ENCODE measurements around the gene ZBTB38.

ZBTB38 gene

GRCh38 chr3:141337991-141338390, 30.3 kb upstream of the ZBTB38 start:
- no peak for DNase-seq

GRCh38 chr3:141338881-141339280, 29.4 kb upstream of the ZBTB38 start:
- no peak for DNase-seq

GRCh38 chr3:141341536-141341935, 26.8 kb upstream of the ZBTB38 start:
- DNase-seq, result no peak

- no peak for DNase-seq
Observed at GRCh38 chr3:141342386-141342785, 25.9 kb upstream of the ZBTB38 start.

GRCh38 chr3:141343077-141343476, 25.2 kb upstream of the ZBTB38 start:
- DNase-seq, result no peak

GRCh38 chr3:141343865-141344271, 24.4 kb upstream of the ZBTB38 start:
- DNase-seq, result no peak

- no peak for DNase-seq
Observed at GRCh38 chr3:141345528-141345927, 22.8 kb upstream of the ZBTB38 start.

- no peak for DNase-seq
Observed at GRCh38 chr3:141346007-141346406, 22.3 kb upstream of the ZBTB38 start.

- DNase-seq, result no peak
Observed at GRCh38 chr3:141346418-141346817, 21.9 kb upstream of the ZBTB38 start.

GRCh38 chr3:141346839-141347238, 21.5 kb upstream of the ZBTB38 start:
- no peak for DNase-seq

GRCh38 chr3:141348837-141349236, 19.5 kb upstream of the ZBTB38 start:
- no peak for DNase-seq

GRCh38 chr3:141349711-141350110, 18.6 kb upstream of the ZBTB38 start:
- DNase-seq, result no peak

GRCh38 chr3:141350666-141351065, 17.6 kb upstream of the ZBTB38 start:
- DNase-seq, result no peak

- DNase-seq, result peak in 1 of 2 experiments; percentile 5
Observed at GRCh38 chr3:141352262-141352984, 15.9 kb upstream of the ZBTB38 start.

- no peak for DNase-seq
Observed at GRCh38 chr3:141353652-141354495, 14.4 kb upstream of the ZBTB38 start.

GRCh38 chr3:141354517-141354916, 13.8 kb upstream of the ZBTB38 start:
- DNase-seq, result no peak

GRCh38 chr3:141355242-141355641, 13.1 kb upstream of the ZBTB38 start:
- DNase-seq, result no peak

- no peak for DNase-seq
Observed at GRCh38 chr3:141356046-141356445, 12.3 kb upstream of the ZBTB38 start.

GRCh38 chr3:141360888-141361598, 7.3 kb upstream of the ZBTB38 start:
- peak; percentile 71 to 72 for DNase-seq

- no peak for DNase-seq
Observed at GRCh38 chr3:141362736-141363135, 5.6 kb upstream of the ZBTB38 start.

GRCh38 chr3:141365201-141365600, 3.1 kb upstream of the ZBTB38 start:
- DNase-seq, result no peak

GRCh38 chr3:141366285-141367037, 1.8 kb upstream of the ZBTB38 start:
- DNase-seq, result no peak
